ENCODE measurements around the gene MAPK11.

Gene MAPK11

GRCh38 chr22:50221410-50222300 is 48.5 kb downstream of the MAPK11 start:
- no peak for DNase-seq (ENCODE audit: low read depth)

- DNase-seq (ENCODE audit: low read depth), result no peak
These were observed 49.4 kb downstream of the MAPK11 start for GRCh38 chr22:50220603-50221409.

DNA sequence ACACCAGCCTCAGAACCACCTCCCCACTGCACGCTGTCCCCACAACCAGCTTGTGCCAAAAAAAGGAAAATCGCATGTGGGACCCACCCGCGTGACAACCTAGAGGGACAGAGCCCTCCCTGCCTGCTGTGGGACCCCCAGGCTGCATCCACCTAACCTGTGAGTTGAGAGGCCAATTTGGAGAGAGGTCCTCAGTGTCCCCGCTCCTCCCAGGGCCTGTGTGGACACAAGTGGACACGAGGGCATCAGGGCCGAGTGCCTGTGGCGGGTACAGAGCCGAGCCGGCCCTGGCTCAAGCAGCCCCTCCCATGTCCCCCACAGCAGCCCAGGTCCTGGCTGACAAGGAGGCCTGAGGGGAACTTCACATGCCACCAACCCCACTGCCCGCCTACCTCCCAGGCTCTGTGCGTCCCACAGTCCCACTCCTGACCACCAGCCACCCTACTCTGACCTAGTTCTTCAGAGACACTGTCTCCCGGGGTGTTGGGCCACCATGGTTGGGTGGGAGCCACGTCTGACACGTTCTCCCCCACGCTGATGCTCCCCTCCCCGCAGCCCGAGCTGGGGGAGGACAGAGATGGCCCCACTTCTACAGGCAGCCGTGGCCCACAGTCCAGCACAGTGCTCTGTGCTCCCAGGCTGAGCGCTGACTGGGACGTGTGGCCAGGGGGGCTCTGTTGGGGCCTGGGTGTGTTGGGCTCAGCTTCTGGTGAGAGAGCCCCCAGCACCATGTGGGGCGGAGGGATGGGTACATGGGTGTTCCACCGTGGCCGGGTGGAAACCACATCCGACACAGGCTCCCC is 50.2 kb downstream of the MAPK11 start:
- DNase-seq (ENCODE audit: low read depth), result no peak

- DNase-seq (ENCODE audit: low read depth), result no peak
These were observed 51.0 kb downstream of the MAPK11 start for GRCh38 chr22:50218996-50219727.

DNA sequence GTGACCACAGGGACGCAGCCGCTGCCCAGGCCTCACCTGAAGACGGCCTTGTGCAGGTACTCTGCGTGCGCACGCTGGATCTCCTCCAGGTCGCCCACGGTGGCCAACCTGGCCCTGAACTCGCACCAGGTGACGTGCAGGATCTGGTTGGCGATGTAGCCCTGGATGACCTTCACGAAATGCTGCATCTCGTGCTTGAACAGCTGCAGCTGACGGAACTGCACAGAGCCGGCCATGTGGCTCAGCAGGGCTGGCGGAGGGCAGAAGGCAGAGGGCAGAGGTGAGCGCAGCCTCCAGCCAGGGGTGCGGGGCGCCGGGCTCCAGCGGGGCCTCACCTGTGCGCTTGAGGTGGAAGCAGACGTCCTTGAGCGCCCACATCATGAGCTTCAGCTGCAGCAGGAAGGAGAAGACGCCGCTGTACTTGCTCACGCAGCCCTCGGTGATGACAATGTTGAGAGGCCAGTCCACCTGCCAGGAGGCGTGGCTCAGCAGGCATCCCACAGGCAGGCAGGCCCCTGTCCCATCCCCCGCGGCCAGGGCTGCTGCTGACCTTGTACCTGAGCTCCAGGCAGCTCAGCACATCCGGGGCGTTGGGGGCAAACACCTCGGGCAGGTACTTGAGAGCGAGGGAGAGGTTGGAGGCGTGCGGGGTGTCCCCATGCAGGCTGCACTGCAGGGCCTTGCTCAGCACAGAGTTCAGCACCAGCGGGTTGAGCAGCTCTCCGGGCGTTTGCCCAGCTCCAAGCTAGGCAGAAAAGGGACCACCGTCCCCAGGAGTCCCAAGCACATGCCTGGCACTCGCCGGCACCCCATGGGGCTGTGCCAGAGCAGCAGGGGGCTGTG is 51.8 kb downstream of the MAPK11 start:
- no peak for DNase-seq (ENCODE audit: low read depth)

DNA sequence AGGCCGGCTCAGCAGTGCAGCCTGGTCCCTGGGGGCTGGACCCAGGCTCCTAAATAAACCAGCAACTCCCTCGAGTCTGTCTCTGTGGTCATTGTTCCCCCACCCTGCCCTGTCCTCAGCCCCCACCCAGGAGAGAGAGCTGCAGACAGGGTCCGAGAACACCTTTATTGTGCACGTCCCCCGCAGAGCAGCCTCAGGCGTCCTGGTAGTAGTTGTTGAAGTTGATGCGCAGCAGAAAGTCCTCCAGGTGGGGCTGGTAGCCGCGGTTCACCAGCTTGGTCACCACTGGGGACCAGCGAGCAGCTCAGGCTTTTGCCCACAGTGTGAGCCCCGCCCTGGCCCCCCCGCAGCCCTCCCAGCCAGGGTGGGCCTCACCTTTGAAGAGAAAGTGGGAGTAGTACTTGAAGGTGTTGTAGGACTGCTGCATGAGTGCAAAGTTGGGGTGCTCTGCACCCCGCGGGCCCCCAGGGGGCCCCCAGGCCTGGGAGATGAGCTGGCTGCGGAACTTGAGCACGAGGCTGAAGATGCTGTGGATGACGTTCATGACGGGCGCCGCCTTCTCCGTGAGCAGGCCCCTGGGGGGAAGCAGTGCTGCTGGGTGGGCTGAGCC is 52.5 kb downstream of the MAPK11 start:
- no peak for DNase-seq (ENCODE audit: low read depth)

GRCh38 chr22:50216684-50217520 is 53.3 kb downstream of the MAPK11 start:
- no peak for DNase-seq (ENCODE audit: low read depth)

- DNase-seq (ENCODE audit: low read depth), result no peak
These were observed 54.0 kb downstream of the MAPK11 start for GRCh38 chr22:50216055-50216683.

- no peak for DNase-seq (ENCODE audit: low read depth)
These were observed 54.7 kb downstream of the MAPK11 start for GRCh38 chr22:50215297-50216054.
